ENCODE results near the gene CAV1. TPM values are rescaled to one million over a fixed set of nuclear protein-coding genes. Genes with fewer than 3 reads are reported as not detected.

CAV1 gene
- total and polyA plus RNA-seq, 2 experiments from 2014 or later: 16.0 to 21.1 TPM

GRCh38 chr7:116571037-116571436 is 46.2 kb downstream of the CAV1 start (continued):
- TF ChIP-seq ZNF331 (CRISPR knock-in tag; IDR thresholded peaks at IDR 0.05; ENCODE audit: low read depth): no peak
- TF ChIP-seq EZH2 (IDR thresholded peaks at IDR 0.05; ENCODE audit: low read depth, unreplicated experiment): no peak
- TF ChIP-seq CREB1 (CRISPR knock-in tag; IDR thresholded peaks at IDR 0.05; ENCODE audit: low read depth): no peak

DNA sequence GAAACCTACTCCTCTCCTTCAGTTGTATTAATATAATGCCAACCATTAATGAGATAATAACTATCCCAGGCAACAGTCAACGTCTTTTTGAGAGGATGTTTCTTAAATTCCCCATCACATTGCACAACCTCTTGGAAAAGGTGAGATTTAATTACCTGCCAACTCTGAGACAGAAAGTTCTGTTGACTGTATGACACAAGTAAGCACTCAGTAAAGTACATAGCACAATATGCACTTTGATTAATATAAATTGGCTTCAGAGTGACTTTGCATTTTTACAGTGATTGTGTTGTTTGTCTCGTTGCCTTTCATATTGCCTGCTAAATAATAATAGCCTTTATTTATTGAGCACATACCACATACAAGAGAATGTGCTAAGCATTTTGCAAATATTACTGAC is 46.7 kb downstream of the CAV1 start:
- Mint-ChIP-seq H3K27me3 (ENCODE audit: insufficient read depth, low read depth, poor library complexity) (no peaks in the 10 kb centered on the region), H3K9me3 (no peaks in the 10 kb centered on the region), H3K36me3 (ENCODE audit: low read depth) (no peaks in the 10 kb centered on the region), H3K4me3 (no peak overlapping the region), H3K4me1 (peaks cover 2% of the 10 kb centered on the region; the same call in 1 of the 3 replicates), H3K27ac (no peak overlapping the region)
- H3K4me1 ChIP-seq (ENCODE audit: insufficient read depth): no peaks in the 10 kb centered on the region
- H3K4me3 ChIP-seq: no peak overlapping the region
- H3K79me2 ChIP-seq (replicated peaks; ENCODE audit: insufficient read depth): no peaks in the 10 kb centered on the region
- H3K27ac ChIP-seq (ENCODE audit: low read depth): no peak overlapping the region
- no peaks in the 10 kb centered on the region for H3K36me3 ChIP-seq (ENCODE audit: insufficient read depth)
- DNase-seq (ENCODE audit: low spot score): no peak
- no peaks in the 10 kb centered on the region for H3K27me3 ChIP-seq (ENCODE audit: insufficient read depth)
- no peak for ATAC-seq
- H3K9me2 ChIP-seq (ENCODE audit: insufficient read depth): no peaks in the 10 kb centered on the region
- no peaks in the 10 kb centered on the region for H4K20me1 ChIP-seq (replicated peaks; ENCODE audit: insufficient read depth)
- no peak for TF ChIP-seq REST (IDR thresholded peaks at IDR 0.05; ENCODE audit: unreplicated experiment)
- TF ChIP-seq EZH2 (IDR thresholded peaks at IDR 0.05; ENCODE audit: low read depth, unreplicated experiment): no peak
- no peak for TF ChIP-seq JUNB (IDR thresholded peaks at IDR 0.05; ENCODE audit: unreplicated experiment)
- no peak for TF ChIP-seq EZH2phosphoT487 (IDR thresholded peaks at IDR 0.05; ENCODE audit: unreplicated experiment)
- TF ChIP-seq, protein P1, sequence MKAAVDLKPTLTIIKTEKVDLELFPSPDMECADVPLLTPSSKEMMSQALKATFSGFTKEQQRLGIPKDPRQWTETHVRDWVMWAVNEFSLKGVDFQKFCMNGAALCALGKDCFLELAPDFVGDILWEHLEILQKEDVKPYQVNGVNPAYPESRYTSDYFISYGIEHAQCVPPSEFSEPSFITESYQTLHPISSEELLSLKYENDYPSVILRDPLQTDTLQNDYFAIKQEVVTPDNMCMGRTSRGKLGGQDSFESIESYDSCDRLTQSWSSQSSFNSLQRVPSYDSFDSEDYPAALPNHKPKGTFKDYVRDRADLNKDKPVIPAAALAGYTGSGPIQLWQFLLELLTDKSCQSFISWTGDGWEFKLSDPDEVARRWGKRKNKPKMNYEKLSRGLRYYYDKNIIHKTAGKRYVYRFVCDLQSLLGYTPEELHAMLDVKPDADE (IDR thresholded peaks at IDR 0.05): no peak
- TF ChIP-seq ZNF331 (CRISPR knock-in tag; IDR thresholded peaks at IDR 0.05; ENCODE audit: low read depth): no peak
- TF ChIP-seq ZNF114 (CRISPR knock-in tag; IDR thresholded peaks at IDR 0.05): no peak
- TF ChIP-seq ZNF462 (CRISPR knock-in tag; IDR thresholded peaks at IDR 0.05): no peak
- TF ChIP-seq POLR2AphosphoS5 (IDR thresholded peaks at IDR 0.05; ENCODE audit: low read depth): no peak
- no peak for TF ChIP-seq NANOG (IDR thresholded peaks at IDR 0.05; ENCODE audit: borderline replicate concordance)
- TF ChIP-seq CREB1 (CRISPR knock-in tag; IDR thresholded peaks at IDR 0.05; ENCODE audit: low read depth): no peak
- TF ChIP-seq, protein P2, sequence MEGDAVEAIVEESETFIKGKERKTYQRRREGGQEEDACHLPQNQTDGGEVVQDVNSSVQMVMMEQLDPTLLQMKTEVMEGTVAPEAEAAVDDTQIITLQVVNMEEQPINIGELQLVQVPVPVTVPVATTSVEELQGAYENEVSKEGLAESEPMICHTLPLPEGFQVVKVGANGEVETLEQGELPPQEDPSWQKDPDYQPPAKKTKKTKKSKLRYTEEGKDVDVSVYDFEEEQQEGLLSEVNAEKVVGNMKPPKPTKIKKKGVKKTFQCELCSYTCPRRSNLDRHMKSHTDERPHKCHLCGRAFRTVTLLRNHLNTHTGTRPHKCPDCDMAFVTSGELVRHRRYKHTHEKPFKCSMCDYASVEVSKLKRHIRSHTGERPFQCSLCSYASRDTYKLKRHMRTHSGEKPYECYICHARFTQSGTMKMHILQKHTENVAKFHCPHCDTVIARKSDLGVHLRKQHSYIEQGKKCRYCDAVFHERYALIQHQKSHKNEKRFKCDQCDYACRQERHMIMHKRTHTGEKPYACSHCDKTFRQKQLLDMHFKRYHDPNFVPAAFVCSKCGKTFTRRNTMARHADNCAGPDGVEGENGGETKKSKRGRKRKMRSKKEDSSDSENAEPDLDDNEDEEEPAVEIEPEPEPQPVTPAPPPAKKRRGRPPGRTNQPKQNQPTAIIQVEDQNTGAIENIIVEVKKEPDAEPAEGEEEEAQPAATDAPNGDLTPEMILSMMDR (conservative IDR thresholded peaks at IDR 0.05; ENCODE audit: low read depth in 2 of 2): no peak
- no peak for TF ChIP-seq STAT1 (IDR thresholded peaks at IDR 0.05; ENCODE audit: unreplicated experiment)
- H3K4me2 ChIP-seq: no peak overlapping the region
- no peak overlapping the region for H2AFZ ChIP-seq
- no peaks in the 10 kb centered on the region for H3F3A ChIP-seq (replicated peaks; ENCODE audit: low read depth)
